Measurements from ENCODE around the gene GABBR2.

Gene GABBR2

DNA sequence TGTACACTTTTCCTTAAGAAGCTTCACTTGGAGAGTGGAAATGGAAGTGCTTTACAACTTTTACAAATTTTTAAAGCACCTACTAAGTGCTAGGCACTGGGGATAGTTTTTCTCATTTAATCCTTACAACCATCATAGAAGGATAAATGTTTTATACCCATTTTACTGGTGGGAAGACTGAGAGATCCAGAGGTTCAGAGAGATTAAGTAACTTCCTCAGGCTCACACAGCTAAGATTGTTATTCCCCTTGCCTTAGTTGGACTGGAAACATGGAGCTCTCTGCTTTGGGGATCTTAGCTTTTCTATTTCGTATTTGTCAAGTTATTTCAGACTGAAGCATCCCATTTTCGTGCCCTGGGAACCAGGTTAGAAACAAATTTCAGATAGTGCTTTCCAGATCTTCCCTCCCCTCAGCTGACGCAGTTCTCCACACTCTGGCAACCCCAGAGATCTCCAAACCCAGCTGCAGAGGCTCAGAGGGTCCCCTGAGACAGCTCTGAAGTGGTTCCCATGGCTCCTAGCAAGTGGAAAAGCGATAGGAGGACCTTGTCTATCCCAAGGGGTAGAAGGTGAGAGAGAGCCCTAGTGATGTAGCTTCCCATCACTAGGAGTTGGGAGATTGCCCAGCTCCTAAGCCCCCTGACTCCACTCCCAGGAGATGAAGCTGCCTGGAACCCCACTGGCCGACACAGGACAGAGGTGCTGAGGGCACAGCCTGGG lies 16.2 kb upstream of the GABBR2 start:
- TF ChIP-seq, protein P1, sequence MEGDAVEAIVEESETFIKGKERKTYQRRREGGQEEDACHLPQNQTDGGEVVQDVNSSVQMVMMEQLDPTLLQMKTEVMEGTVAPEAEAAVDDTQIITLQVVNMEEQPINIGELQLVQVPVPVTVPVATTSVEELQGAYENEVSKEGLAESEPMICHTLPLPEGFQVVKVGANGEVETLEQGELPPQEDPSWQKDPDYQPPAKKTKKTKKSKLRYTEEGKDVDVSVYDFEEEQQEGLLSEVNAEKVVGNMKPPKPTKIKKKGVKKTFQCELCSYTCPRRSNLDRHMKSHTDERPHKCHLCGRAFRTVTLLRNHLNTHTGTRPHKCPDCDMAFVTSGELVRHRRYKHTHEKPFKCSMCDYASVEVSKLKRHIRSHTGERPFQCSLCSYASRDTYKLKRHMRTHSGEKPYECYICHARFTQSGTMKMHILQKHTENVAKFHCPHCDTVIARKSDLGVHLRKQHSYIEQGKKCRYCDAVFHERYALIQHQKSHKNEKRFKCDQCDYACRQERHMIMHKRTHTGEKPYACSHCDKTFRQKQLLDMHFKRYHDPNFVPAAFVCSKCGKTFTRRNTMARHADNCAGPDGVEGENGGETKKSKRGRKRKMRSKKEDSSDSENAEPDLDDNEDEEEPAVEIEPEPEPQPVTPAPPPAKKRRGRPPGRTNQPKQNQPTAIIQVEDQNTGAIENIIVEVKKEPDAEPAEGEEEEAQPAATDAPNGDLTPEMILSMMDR (conservative IDR thresholded peaks at IDR 0.05; ENCODE audit: control insufficient read depth, insufficient read depth, low read depth, low read length): no peak
- H3K4me3 ChIP-seq (ENCODE audit: control insufficient read depth, low read depth, low read length): no peak overlapping the region
- DNase-seq (ENCODE audit: low read depth): no peak

DNA sequence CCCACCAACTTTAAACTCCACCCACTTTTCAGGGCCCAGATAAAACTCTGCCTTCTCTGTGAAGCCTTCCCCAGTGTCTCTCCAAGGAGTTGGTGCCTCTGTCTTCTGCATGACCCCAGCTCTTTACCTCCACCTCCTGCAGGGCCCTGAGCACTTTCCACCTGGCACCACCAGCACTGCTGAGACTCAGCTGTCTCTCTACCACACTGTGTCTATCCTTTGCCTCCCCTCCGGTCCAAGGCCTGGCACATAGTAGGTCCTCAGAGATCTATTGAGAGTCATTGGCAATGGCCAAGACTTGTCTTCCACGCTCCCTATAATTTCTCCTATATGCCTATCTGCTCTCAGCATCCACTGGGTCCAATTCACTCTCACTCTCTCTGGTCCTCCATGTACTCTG lies 12.9 kb upstream of the GABBR2 start:
- no peak for DNase-seq (ENCODE audit: low read depth)
- TF ChIP-seq, protein P1 (conservative IDR thresholded peaks at IDR 0.05; ENCODE audit: control insufficient read depth, insufficient read depth, low read depth, low read length): no peak

DNA sequence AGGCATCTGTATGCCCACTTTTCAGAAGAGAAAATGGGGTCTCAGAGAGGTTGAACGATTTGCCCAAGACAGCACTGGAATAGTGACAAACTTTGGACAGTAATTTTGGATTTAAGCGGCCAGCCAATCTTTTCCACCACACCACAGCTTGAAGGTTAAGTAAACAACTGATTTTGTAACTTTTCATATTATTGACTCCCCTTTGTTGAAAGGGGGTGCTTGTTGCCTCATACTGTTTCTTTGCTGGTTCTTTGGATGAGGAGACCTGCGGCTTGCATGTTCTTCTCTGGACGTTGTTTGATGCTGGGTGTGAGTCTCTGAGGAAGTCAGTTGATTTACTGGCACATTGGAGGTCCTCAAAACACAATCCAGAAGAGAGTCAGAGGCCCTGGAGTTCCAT lies 11.7 kb upstream of the GABBR2 start:
- no peak for DNase-seq (ENCODE audit: low read depth)
- H3K4me3 ChIP-seq (ENCODE audit: control insufficient read depth, low read depth, low read length): no peak overlapping the region
- TF ChIP-seq, protein P1 (conservative IDR thresholded peaks at IDR 0.05; ENCODE audit: control insufficient read depth, insufficient read depth, low read depth, low read length): no peak

More for the DNA sequence above, 12.9 kb upstream of the GABBR2 start:
- no peak overlapping the region for H3K4me3 ChIP-seq (ENCODE audit: control insufficient read depth, low read depth, low read length)

DNA sequence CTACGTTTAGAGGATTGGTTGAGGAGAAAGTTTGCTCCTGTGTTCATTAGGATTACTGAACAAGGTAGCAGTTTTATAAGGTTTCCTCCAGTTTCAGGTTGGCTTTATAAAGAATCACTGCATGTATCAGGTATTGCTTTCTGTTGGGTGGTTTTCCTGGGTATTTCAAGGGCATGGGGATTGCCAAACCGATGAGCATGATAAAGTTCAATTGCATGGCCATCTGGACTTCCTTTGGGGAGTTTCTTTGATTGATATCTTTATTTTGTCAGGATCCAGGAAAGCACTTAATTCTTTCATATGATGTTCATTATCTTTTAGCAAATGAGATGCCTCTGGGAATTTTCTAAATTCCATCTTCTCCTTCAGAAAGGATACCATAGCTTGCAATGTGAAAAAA lies 10.3 kb upstream of the GABBR2 start:
- H3K4me3 ChIP-seq (ENCODE audit: control insufficient read depth, low read depth, low read length): no peak overlapping the region
- TF ChIP-seq, protein P1 (conservative IDR thresholded peaks at IDR 0.05; ENCODE audit: control insufficient read depth, insufficient read depth, low read depth, low read length): no peak
- no peak for DNase-seq (ENCODE audit: low read depth)

DNA sequence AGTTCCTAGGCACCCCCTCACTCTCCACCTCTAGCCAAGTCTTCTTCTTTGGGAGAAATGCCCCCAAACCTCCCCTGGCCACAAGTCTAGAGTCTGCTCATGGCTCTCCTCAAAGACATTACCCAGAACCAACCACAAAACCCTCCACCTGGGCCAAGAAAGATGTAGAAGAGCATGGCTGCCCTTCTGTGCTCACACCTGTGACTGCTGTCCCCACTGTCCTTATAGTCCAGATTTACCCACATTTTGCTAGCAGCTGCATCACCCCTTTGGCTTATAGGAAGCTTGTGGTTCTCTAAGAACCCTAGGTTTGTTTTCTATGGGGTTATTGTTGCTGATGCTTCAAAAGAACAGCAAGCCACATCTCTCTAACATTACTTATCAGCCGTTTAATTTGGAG lies 6.1 kb upstream of the GABBR2 start:
- H3K4me3 ChIP-seq (ENCODE audit: control insufficient read depth, low read depth, low read length): no peak overlapping the region
- TF ChIP-seq, protein P1 (conservative IDR thresholded peaks at IDR 0.05; ENCODE audit: control insufficient read depth, insufficient read depth, low read depth, low read length): no peak
- no peak for DNase-seq (ENCODE audit: low read depth)

DNA sequence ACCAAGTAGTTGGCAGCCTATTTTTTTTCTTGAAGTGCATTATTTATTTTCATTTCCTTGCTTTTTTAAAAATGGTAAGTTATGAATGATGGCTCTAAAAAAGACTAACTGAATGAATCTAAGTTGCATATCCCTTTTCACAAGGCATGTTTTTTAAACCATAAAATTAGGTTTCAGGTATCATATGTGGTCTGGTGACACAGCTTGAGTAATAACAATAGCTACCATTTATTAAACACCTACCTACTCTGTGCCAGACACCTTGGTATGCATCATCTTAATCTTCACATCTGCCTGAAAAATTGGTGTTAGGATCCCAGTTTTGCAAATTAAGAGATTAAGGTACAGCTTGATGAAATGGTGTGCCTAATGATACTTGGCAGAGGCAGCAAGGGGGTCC lies 4.3 kb upstream of the GABBR2 start:
- TF ChIP-seq, protein P1 (conservative IDR thresholded peaks at IDR 0.05; ENCODE audit: control insufficient read depth, insufficient read depth, low read depth, low read length): no peak
- no peak for DNase-seq (ENCODE audit: low read depth)
- H3K4me3 ChIP-seq (ENCODE audit: control insufficient read depth, low read depth, low read length): no peak overlapping the region

Data from fibroblast of mammary gland (primary cell).